ENCODE data around the gene ADGRG3. TPM values are rescaled to one million over a fixed set of nuclear protein-coding genes. Genes with fewer than 3 reads are reported as not detected.

ADGRG3 gene
- total and polyA plus RNA-seq, 2 of the 13 experiments (the other 11 are each of a cell fraction or from before 2014, with no cell fraction given): 2.7 to 11.8 TPM

DNA sequence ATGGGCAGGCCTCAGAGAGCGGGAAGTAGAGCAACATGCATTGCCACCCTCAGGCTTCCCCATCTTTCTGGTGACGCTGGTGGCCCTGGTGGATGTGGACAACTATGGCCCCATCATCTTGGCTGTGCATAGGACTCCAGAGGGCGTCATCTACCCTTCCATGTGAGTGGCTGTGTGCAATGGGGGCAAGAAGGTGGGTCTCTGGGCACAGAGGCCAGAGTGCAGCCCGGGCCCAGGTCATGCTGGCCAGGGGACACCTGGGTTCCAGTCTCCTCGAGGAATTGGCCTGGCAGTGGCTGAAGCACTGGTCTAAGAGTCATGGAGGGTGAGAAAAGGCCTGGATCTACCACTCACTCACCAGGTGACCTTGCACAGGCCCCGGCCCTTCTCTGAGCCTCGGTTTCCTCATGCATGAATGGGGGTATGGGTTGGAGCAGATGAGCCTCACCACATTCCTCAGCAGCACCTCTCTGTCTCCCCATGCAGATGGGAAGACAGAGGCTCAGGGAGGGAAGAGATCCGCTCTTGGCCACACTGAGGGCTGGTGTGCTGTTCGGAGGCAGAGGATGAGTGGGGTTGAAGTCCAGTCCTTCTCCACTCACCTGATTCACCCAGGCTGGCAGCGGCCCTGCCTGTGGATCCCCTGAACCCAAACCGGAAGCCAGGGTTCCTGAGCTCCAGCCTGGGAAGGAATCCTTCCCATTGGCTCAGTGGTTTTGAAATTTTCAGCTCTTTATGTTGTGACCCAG lies 7.2 kb upstream of the ADGRG3 start (continued):
- peak; percentile 79; the same call in 1 of the 2 replicates for TF ChIP-seq ZNF563 (CRISPR knock-in tag; IDR thresholded peaks at IDR 0.05)
- no peak for TF ChIP-seq KLF12 (CRISPR knock-in tag; IDR thresholded peaks at IDR 0.05; ENCODE audit: borderline replicate concordance)
- peak; percentile 34; the same call in 1 of the 2 replicates for TF ChIP-seq NRL (CRISPR knock-in tag; IDR thresholded peaks at IDR 0.05; ENCODE audit: borderline replicate concordance)
- TF ChIP-seq RARA (CRISPR knock-in tag; IDR thresholded peaks at IDR 0.05): peak; percentile 20; the same call in 1 of the 2 replicates
- TF ChIP-seq SYNCRIP (IDR thresholded peaks at IDR 0.05; ENCODE audit: insufficient read depth, low read depth, low read length): no peak
- no peak for TF ChIP-seq ZFP62 (CRISPR knock-in tag; IDR thresholded peaks at IDR 0.05)
- TF ChIP-seq, protein P1, sequence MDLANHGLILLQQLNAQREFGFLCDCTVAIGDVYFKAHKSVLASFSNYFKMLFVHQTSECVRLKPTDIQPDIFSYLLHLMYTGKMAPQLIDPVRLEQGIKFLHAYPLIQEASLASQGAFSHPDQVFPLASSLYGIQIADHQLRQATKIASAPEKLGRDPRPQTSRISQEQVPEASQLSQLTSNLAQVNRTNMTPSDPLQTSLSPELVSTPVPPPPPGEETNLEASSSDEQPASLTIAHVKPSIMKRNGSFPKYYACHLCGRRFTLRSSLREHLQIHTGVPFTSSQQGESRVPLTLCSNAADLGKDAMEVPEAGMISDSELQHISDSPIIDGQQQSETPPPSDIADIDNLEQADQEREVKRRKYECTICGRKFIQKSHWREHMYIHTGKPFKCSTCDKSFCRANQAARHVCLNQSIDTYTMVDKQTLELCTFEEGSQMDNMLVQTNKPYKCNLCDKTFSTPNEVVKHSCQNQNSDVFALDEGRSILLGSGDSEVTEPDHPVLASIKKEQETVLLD (CRISPR knock-in tag; IDR thresholded peaks at IDR 0.05; ENCODE audit: low read depth): no peak
- no peak for TF ChIP-seq ZNF441 (CRISPR knock-in tag; IDR thresholded peaks at IDR 0.05; ENCODE audit: borderline replicate concordance)
- TF ChIP-seq MTA3 (CRISPR knock-in tag; IDR thresholded peaks at IDR 0.05): no peak
- TF ChIP-seq, protein P2, sequence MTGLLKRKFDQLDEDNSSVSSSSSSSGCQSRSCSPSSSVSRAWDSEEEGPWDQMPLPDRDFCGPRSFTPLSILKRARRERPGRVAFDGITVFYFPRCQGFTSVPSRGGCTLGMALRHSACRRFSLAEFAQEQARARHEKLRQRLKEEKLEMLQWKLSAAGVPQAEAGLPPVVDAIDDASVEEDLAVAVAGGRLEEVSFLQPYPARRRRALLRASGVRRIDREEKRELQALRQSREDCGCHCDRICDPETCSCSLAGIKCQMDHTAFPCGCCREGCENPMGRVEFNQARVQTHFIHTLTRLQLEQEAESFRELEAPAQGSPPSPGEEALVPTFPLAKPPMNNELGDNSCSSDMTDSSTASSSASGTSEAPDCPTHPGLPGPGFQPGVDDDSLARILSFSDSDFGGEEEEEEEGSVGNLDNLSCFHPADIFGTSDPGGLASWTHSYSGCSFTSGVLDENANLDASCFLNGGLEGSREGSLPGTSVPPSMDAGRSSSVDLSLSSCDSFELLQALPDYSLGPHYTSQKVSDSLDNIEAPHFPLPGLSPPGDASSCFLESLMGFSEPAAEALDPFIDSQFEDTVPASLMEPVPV (CRISPR knock-in tag; IDR thresholded peaks at IDR 0.05): no peak
- 0 out of 2 replicates have a peak, but pooled peaks have one; percentile 60 for TF ChIP-seq SAFB2 (CRISPR knock-in tag; IDR thresholded peaks at IDR 0.05; ENCODE audit: borderline replicate concordance, low read depth)
- TF ChIP-seq, protein P3, sequence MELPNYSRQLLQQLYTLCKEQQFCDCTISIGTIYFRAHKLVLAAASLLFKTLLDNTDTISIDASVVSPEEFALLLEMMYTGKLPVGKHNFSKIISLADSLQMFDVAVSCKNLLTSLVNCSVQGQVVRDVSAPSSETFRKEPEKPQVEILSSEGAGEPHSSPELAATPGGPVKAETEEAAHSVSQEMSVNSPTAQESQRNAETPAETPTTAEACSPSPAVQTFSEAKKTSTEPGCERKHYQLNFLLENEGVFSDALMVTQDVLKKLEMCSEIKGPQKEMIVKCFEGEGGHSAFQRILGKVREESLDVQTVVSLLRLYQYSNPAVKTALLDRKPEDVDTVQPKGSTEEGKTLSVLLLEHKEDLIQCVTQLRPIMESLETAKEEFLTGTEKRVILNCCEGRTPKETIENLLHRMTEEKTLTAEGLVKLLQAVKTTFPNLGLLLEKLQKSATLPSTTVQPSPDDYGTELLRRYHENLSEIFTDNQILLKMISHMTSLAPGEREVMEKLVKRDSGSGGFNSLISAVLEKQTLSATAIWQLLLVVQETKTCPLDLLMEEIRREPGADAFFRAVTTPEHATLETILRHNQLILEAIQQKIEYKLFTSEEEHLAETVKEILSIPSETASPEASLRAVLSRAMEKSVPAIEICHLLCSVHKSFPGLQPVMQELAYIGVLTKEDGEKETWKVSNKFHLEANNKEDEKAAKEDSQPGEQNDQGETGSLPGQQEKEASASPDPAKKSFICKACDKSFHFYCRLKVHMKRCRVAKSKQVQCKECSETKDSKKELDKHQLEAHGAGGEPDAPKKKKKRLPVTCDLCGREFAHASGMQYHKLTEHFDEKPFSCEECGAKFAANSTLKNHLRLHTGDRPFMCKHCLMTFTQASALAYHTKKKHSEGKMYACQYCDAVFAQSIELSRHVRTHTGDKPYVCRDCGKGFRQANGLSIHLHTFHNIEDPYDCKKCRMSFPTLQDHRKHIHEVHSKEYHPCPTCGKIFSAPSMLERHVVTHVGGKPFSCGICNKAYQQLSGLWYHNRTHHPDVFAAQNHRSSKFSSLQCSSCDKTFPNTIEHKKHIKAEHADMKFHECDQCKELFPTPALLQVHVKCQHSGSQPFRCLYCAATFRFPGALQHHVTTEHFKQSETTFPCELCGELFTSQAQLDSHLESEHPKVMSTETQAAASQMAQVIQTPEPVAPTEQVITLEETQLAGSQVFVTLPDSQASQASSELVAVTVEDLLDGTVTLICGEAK (IDR thresholded peaks at IDR 0.05): no peak
- TF ChIP-seq, protein P3 (CRISPR knock-in tag; IDR thresholded peaks at IDR 0.05): no peak
- no peak for TF ChIP-seq ZSCAN21 (CRISPR knock-in tag; IDR thresholded peaks at IDR 0.05; ENCODE audit: borderline replicate concordance)
- TF ChIP-seq, protein P4, sequence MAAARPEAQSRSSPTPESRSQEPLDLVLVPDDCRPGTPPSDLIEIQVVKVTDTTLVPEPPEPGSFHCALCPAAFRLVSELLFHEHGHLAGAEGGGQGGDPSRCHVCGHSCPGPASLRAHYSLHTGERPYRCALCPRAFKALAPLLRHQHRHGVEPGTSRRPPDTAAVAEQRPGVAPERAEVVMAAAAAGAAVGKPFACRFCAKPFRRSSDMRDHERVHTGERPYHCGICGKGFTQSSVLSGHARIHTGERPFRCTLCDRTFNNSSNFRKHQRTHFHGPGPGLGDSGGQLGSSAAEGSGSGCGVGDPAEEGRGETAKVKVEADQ (CRISPR knock-in tag; IDR thresholded peaks at IDR 0.05; ENCODE audit: borderline replicate concordance): no peak
- TF ChIP-seq NR2F6 (IDR thresholded peaks at IDR 0.05): 0 out of 2 replicates have a peak, but pooled peaks have one; percentile 17
- TF ChIP-seq NR2F6 (CRISPR knock-in tag; IDR thresholded peaks at IDR 0.05): no peak

Data from HepG2 (cell line).